NOMO-1 (cell line): ENCODE results near the gene CFAP54.
"Not testable (repeated sequence)": the region's sequence is repeated elsewhere in the genome, so short reads cannot be mapped to it uniquely, and the experiment has no call there.

Experiments used
- DNase-seq, 2 experiments: peaks; one replicate each; lab custom pipeline; 2025; ENCODE audit not compliant: unreplicated experiment in 2 of 2; lab: John Stamatoyannopoulos, UW

Gene CFAP54

GRCh38 chr12:96719660-96720362 is 230.4 kb downstream of the CFAP54 start:
- DNase-seq = peak; percentile 35 to 60

- DNase-seq = peak in 1 of 2 experiments; percentile 18
Measured at GRCh38 chr12:96720363-96720705, 231.0 kb downstream of the CFAP54 start.

GRCh38 chr12:96729466-96729865 is 240.1 kb downstream of the CFAP54 start:
- DNase-seq = not testable (repeated sequence)

GRCh38 chr12:96729886-96730285 is 240.5 kb downstream of the CFAP54 start:
- DNase-seq = no peak

- no peak for DNase-seq
Measured at GRCh38 chr12:96743606-96744005, 254.2 kb downstream of the CFAP54 start.

- DNase-seq = no peak
Measured at GRCh38 chr12:96749999-96750398, 260.6 kb downstream of the CFAP54 start.

- DNase-seq = no peak
Measured at GRCh38 chr12:96751626-96752025, 262.2 kb downstream of the CFAP54 start.

- DNase-seq = no peak
Measured at GRCh38 chr12:96752211-96752610, 262.8 kb downstream of the CFAP54 start.

- no peak for DNase-seq
Measured at GRCh38 chr12:96766232-96766631, 276.9 kb downstream of the CFAP54 start.

GRCh38 chr12:96769400-96769799 is 280.0 kb downstream of the CFAP54 start:
- no peak for DNase-seq

- no peak for DNase-seq
Measured at GRCh38 chr12:96770219-96771102, 281.1 kb downstream of the CFAP54 start.

GRCh38 chr12:96773031-96773430 is 283.7 kb downstream of the CFAP54 start:
- no peak for DNase-seq

GRCh38 chr12:96774496-96775256 is 285.3 kb downstream of the CFAP54 start:
- no peak for DNase-seq

- DNase-seq = no peak
Measured at GRCh38 chr12:96776908-96777307, 287.5 kb downstream of the CFAP54 start.

GRCh38 chr12:96780330-96780729 is 291.0 kb downstream of the CFAP54 start:
- no peak for DNase-seq

- DNase-seq = no peak
Measured at GRCh38 chr12:96786791-96787190, 297.4 kb downstream of the CFAP54 start.

- no peak for DNase-seq
Measured at GRCh38 chr12:96803969-96804368, 314.6 kb downstream of the CFAP54 start.

- DNase-seq = no peak
Measured at GRCh38 chr12:96806272-96806671, 316.9 kb downstream of the CFAP54 start.

GRCh38 chr12:96807741-96808140 is 318.4 kb downstream of the CFAP54 start:
- no peak for DNase-seq

GRCh38 chr12:96808587-96808986 is 319.2 kb downstream of the CFAP54 start:
- no peak for DNase-seq

- no peak for DNase-seq
Measured at GRCh38 chr12:96809522-96809921, 320.1 kb downstream of the CFAP54 start.
